Progenitor cell of endocrine pancreas (in vitro differentiated cells): ENCODE measurements around the gene DNAH17. TPM values are rescaled to one million over a fixed set of nuclear protein-coding genes. Genes with fewer than 3 reads are reported as not detected.

Source experiments
- DNase-seq: peaks from one replicate; pipeline ENCODE4 v3.0.0; 2021; ENCODE audit warnings: low spot score; ENCODE audit not compliant: unreplicated experiment
- H3K27ac Mint-ChIP-seq: 2 replicates; pipeline ENCODE4 v1.8.0; 2021; ENCODE audit warnings: mild to moderate bottlenecking, moderate library complexity, mixed read lengths
- H3K27me3 Mint-ChIP-seq: 2 replicates; pipeline ENCODE4 v1.8.0; 2021; ENCODE audit warnings: mixed read lengths
- H3K36me3 Mint-ChIP-seq: 2 replicates; pipeline ENCODE4 v1.8.0; 2022; ENCODE audit warnings: mixed read lengths; ENCODE audit not compliant: insufficient read depth
- H3K4me1 Mint-ChIP-seq: 2 replicates; pipeline ENCODE4 v1.8.0; 2021; ENCODE audit warnings: low read depth, mixed read lengths
- H3K4me3 Mint-ChIP-seq: 2 replicates; pipeline ENCODE4 v1.8.0; 2021; ENCODE audit warnings: low read depth, mild to moderate bottlenecking, moderate library complexity, mixed read lengths
- H3K9me3 Mint-ChIP-seq: 2 replicates; pipeline ENCODE4 v1.8.0; 2021; ENCODE audit warnings: low read depth, mixed read lengths
- CTCF ChIP-seq: fragments of 200-600 bp; sonication (generic); IDR thresholded peaks from one replicate; pipeline ENCODE4 v1.5.0; 2021; ENCODE audit warnings: antibody characterized with exemption, mild to moderate bottlenecking; ENCODE audit not compliant: unreplicated experiment
- total RNA-seq: library from RNA; stranded (reverse); gene quantifications from 2 replicates; pipeline ENCODE4 v1.2.1, GENCODE V29; 2021

The DNAH17 gene
- total RNA-seq, 1 donor from 2014 or later, result not detected

DNA sequence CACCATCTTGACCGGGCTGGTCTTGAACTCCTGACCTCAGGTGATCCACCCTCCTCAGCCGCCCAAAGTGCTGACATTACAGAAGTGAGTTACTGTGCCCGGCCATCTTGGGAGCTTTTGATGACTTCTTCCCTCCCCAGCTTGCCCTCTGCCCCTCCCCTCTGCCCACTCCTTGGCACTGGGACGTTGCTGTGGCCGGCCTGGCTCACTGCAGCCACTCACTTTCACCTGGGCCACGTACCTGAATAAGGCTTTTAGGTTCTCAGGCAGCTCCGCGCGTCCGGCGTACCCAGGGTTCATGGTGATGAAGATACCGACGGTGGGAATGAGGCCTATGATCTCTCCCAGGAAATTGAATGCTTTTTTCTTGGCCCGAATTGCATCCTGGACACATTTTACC, 81.6 kb downstream of the DNAH17 start:
- Mint-ChIP-seq H3K27ac (no peak overlapping the region), H3K36me3 (no peaks in the 10 kb centered on the region), H3K4me1 (peaks cover 5% of the 10 kb centered on the region), H3K4me3 (no peak overlapping the region), H3K9me3 (no peaks in the 10 kb centered on the region), H3K27me3 (peaks cover 12% of the 10 kb centered on the region)
- no peak for TF ChIP-seq CTCF
- no peak for DNase-seq

DNA sequence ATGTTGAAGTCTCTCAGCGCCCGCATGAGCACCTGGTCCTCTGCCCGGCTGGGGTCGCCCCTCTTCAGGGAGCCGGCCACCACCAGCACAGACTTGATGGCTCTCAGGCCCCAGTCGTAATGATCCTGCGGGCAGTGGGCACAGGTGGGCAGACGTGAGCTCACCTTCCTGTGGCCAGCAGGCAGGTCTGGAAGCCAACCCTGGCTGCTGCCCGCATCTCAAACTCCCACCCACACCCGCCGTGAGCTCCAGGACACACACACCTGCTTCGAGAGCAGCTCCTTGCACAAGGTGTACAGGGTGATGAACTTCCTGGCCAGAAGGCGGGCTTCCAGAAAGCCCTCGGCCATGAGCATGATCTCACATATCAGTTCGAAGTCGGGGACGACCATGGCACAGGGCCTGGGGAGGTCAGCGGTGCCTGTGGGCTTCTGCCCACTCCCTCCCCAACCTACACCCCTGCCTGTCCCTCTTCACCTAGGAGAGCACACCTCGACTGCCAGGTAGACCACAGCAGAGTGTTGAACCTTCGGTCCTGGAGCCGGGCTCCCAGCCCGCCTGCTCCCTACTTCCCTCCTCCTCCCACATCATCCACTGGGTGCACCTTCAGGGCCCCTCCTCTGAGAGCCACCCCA, 82.4 kb downstream of the DNAH17 start:
- H3K4me1 Mint-ChIP-seq, result peaks cover 5% of the 10 kb centered on the region
- DNase-seq, result no peak
- H3K36me3 Mint-ChIP-seq, result no peaks in the 10 kb centered on the region
- no peaks in the 10 kb centered on the region for H3K9me3 Mint-ChIP-seq
- no peak for TF ChIP-seq CTCF
- peaks cover 18% of the 10 kb centered on the region for H3K27me3 Mint-ChIP-seq
- H3K4me3 Mint-ChIP-seq, result no peak overlapping the region
- H3K27ac Mint-ChIP-seq, result no peak overlapping the region

- TF ChIP-seq CTCF, result no peak
- no peak overlapping the region for H3K4me3 Mint-ChIP-seq
- DNase-seq, result no peak
- H3K9me3 Mint-ChIP-seq, result no peaks in the 10 kb centered on the region
- H3K27ac Mint-ChIP-seq, result no peak overlapping the region
- H3K36me3 Mint-ChIP-seq, result no peaks in the 10 kb centered on the region
- peaks cover 23% of the 10 kb centered on the region for H3K27me3 Mint-ChIP-seq
- peaks cover 5% of the 10 kb centered on the region for H3K4me1 Mint-ChIP-seq
These were observed 83.1 kb downstream of the DNAH17 start for GRCh38 chr17:78493853-78494695.

DNA sequence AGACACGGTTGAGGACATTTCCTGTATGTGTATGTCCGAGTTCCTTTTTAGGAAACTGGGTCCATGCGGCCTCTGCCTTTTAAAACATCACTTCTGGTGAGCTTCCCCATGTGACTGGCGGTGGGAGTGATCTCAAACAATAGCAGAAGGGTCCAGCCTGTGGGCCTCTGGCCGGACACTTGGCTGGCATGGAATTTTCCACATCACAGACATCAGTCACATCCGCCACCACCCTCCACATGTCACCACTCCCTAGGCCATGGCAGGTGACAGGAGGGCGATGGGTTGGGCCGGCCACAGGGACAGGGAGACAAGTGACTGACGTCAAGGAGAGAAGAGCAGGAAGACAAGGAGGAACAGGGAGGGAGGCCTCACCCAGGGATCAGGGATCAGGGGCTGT, 83.7 kb downstream of the DNAH17 start:
- no peaks in the 10 kb centered on the region for H3K9me3 Mint-ChIP-seq
- H3K27ac Mint-ChIP-seq, result no peak overlapping the region
- no peak for DNase-seq

More for the DNA sequence above, 83.7 kb downstream of the DNAH17 start:
- no peak overlapping the region for H3K4me3 Mint-ChIP-seq
- peaks cover 26% of the 10 kb centered on the region for H3K27me3 Mint-ChIP-seq
- H3K4me1 Mint-ChIP-seq, result peaks cover under 1% of the 10 kb centered on the region
- TF ChIP-seq CTCF, result no peak
- no peaks in the 10 kb centered on the region for H3K36me3 Mint-ChIP-seq
